ENCODE measurements around the gene GRAMD1B. TPM values are rescaled to one million over a fixed set of nuclear protein-coding genes. Genes with fewer than 3 reads are reported as not detected.
"Not testable (repeated sequence)": the region's sequence is repeated elsewhere in the genome, so short reads cannot be mapped to it uniquely, and the experiment has no call there.

GRAMD1B gene
- polyA plus RNA-seq, 3 donors = 3.2 to 13.9 (median 3.3) TPM

DNA sequence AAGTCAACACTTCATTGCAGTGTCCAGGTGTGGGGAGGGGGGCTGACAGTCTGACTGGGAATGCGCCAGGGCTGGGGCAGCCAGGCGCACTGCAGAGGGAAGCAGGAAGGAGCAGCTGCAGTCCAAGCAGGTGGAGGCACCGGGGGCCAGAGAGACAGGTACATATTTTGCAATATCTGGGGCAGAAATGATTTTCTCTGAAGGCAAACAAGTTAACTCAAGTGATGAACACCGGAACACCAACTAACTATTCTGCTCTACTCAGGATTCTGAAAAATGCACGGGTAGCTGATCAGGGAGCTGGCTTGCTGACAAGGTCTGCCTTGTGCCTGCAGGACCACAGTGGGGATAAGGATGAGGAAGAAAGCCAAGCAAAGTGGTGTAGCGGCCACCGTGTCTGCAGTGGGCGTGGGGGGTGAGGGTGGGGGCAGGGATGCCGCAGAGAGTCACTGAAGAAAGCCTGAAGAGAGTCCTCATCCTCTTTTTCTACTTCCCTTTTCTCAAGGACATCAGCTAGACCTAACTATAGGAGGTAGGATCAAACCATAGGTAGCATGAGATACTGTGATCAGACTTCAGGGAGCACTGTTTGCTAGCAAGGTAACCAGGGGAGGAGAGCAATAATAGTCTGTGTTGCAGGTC is 141.0 kb downstream of the GRAMD1B start:
- H3K9me3 Mint-ChIP-seq = no peaks in the 10 kb centered on the region
- Histone ChIP-seq H3K4me3 (replicated peaks in 1 of 3; ENCODE audit: low read depth in 2 of 3, low read length in 3 of 3) (no peak overlapping the region), H3K27me3 (ENCODE audit: control insufficient read depth in 2 of 2, insufficient read depth in 2 of 2, low read length in 2 of 2) (no peaks in the 10 kb centered on the region), H3K27ac (ENCODE audit: low read depth in 1 of 2, low read length in 2 of 2) (no peak overlapping the region), H3K36me3 (replicated peaks in 1 of 2; ENCODE audit: control insufficient read depth in 1 of 2, insufficient read depth in 2 of 2, low read length in 2 of 2) (no peaks in the 10 kb centered on the region), H3K4me1 (ENCODE audit: control insufficient read depth in 1 of 2, insufficient read depth in 2 of 2, low read length in 2 of 2) (peaks cover 7 to 8% of the 10 kb centered on the region in 2 donors), H2AFZ (ENCODE audit: insufficient read depth, low read depth, low read length, poor library complexity, severe bottlenecking) (no peak overlapping the region), H3K79me2 (ENCODE audit: insufficient read depth, low read length) (peaks cover 18% of the 10 kb centered on the region), H3K9me3 (replicated peaks in 1 of 2; ENCODE audit: control insufficient read depth in 1 of 2, insufficient read depth in 1 of 2, low read length in 2 of 2) (no peaks in the 10 kb centered on the region), H3K4me2 (replicated peaks; ENCODE audit: extremely low read depth, low read length, poor library complexity, severe bottlenecking) (no peak overlapping the region), H4K20me1 (ENCODE audit: insufficient read depth, low read length) (peaks cover 41% of the 10 kb centered on the region), H3K9ac (ENCODE audit: insufficient read depth, low read length, poor library complexity, severe bottlenecking) (no peak overlapping the region)
- WGBS (ENCODE audit: insufficient coverage) = 70% methylated on average over 2 of the region's 9 CpGs
- DNase-seq = peak in 2 of 3 donors; percentile 3 to 8
- peak overlapping the region in 1 of 7 donors; percentile 35 for H3K27ac Mint-ChIP-seq
- H3K36me3 Mint-ChIP-seq = no peaks in the 10 kb centered on the region
- no peaks in the 10 kb centered on the region for H3K27me3 Mint-ChIP-seq (ENCODE audit: low read depth in 3 of 3)
- peaks cover 27% of the 10 kb centered on the region for H3K4me1 Mint-ChIP-seq
- TF ChIP-seq, protein P1, sequence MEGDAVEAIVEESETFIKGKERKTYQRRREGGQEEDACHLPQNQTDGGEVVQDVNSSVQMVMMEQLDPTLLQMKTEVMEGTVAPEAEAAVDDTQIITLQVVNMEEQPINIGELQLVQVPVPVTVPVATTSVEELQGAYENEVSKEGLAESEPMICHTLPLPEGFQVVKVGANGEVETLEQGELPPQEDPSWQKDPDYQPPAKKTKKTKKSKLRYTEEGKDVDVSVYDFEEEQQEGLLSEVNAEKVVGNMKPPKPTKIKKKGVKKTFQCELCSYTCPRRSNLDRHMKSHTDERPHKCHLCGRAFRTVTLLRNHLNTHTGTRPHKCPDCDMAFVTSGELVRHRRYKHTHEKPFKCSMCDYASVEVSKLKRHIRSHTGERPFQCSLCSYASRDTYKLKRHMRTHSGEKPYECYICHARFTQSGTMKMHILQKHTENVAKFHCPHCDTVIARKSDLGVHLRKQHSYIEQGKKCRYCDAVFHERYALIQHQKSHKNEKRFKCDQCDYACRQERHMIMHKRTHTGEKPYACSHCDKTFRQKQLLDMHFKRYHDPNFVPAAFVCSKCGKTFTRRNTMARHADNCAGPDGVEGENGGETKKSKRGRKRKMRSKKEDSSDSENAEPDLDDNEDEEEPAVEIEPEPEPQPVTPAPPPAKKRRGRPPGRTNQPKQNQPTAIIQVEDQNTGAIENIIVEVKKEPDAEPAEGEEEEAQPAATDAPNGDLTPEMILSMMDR (IDR thresholded peaks at IDR 0.05) = no peak
- H3K4me3 Mint-ChIP-seq = no peak overlapping the region
- intact Hi-C loops (cut with micrococcal nuclease) = no loop called here

DNA sequence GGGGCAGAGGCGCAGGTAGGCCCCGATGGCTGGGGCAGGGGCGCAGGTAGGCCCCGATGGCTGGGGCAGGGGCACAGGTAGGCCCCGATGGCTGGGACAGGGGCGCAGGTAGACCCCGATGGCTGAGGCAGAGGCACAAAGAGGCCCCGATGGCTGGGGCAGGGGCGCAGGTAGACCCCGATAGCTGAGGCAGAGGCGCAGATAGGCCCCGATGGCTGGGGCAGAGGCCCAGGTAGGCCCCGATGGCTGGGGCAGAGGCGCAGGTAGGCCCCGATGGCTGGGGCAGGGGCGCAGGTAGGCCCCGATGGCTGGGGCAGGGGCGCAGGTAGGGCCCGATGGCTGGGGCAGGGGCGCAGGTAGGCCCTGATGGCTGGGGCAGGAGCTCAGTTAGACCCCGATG is 142.7 kb downstream of the GRAMD1B start:
- peaks cover 54% of the 10 kb centered on the region for H4K20me1 ChIP-seq (ENCODE audit: insufficient read depth, low read length)
- peaks cover 30% of the 10 kb centered on the region for H3K4me1 Mint-ChIP-seq
- H2AFZ ChIP-seq (ENCODE audit: insufficient read depth, low read depth, low read length, poor library complexity, severe bottlenecking); H3K27me3 Mint-ChIP-seq (ENCODE audit: low read depth in 3 of 3); H3K9ac ChIP-seq (ENCODE audit: insufficient read depth, low read length, poor library complexity, severe bottlenecking); H3K27me3 ChIP-seq (ENCODE audit: control insufficient read depth in 2 of 2, insufficient read depth in 2 of 2, low read length in 2 of 2); H3K9me3 Mint-ChIP-seq; H3K4me2 ChIP-seq (replicated peaks; ENCODE audit: extremely low read depth, low read length, poor library complexity, severe bottlenecking); H3K4me3 ChIP-seq (replicated peaks in 1 of 3; ENCODE audit: low read depth in 2 of 3, low read length in 3 of 3); H3K36me3 Mint-ChIP-seq; H3K4me3 Mint-ChIP-seq; H3K27ac ChIP-seq (ENCODE audit: low read depth in 1 of 2, low read length in 2 of 2); intact Hi-C loops (cut with micrococcal nuclease); H3K36me3 ChIP-seq (replicated peaks in 1 of 2; ENCODE audit: control insufficient read depth in 1 of 2, insufficient read depth in 2 of 2, low read length in 2 of 2); H3K4me1 ChIP-seq (ENCODE audit: control insufficient read depth in 1 of 2, insufficient read depth in 2 of 2, low read length in 2 of 2); H3K9me3 ChIP-seq (replicated peaks in 1 of 2; ENCODE audit: control insufficient read depth in 1 of 2, insufficient read depth in 1 of 2, low read length in 2 of 2); DNase-seq: not testable (repeated sequence)
- WGBS (ENCODE audit: insufficient coverage) = 99% methylated on average over 20 of the region's 21 CpGs
- peaks cover 14% of the 10 kb centered on the region for H3K79me2 ChIP-seq (ENCODE audit: insufficient read depth, low read length)
- peak overlapping the region in 1 of 7 donors; percentile 10 for H3K27ac Mint-ChIP-seq

All from CD14-positive monocyte (primary cell).